Measurements from ENCODE around the gene GRM8. TPM values are rescaled to one million over a fixed set of nuclear protein-coding genes. Genes with fewer than 3 reads are reported as not detected.

The GRM8 gene
- total RNA-seq, 1 experiment from 2014 or later, result not detected

GRCh38 chr7:126996659-126997058 lies 256.1 kb downstream of the GRM8 start:
- no peak overlapping the region for H2AFZ ChIP-seq (ENCODE audit: low read length)
- H3F3A ChIP-seq (ENCODE audit: low read length, unreplicated experiment), result no peaks in the 10 kb centered on the region
- TF ChIP-seq EZH2phosphoT487 (IDR thresholded peaks at IDR 0.05; ENCODE audit: borderline replicate concordance, low read length) (no peak), EZH2 (IDR thresholded peaks at IDR 0.05; ENCODE audit: low read length, unreplicated experiment) (no peak), CTCF (conservative IDR thresholded peaks at IDR 0.05; ENCODE audit: low read depth, low read length) (no peak)
- no peaks in the 10 kb centered on the region for H3K9me2 ChIP-seq (replicated peaks; ENCODE audit: low read length)
- DNase-seq (no peak), ATAC-seq (no peak)
- CTCF ChIA-PET, result no interaction called here
- H3K9me3 ChIP-seq (ENCODE audit: low read length), result peaks cover 4% of the 10 kb centered on the region; the same call in 1 of the 2 replicates
- no peak overlapping the region for H3K9ac ChIP-seq (ENCODE audit: low read length)
- H4K20me1 ChIP-seq (ENCODE audit: low read length), result no peaks in the 10 kb centered on the region
- H3K4me2 ChIP-seq (ENCODE audit: low read length), result no peak overlapping the region
- POLR2A ChIA-PET (ENCODE audit: unreplicated experiment), result no interaction called here
- no peak overlapping the region for H3K4me3 ChIP-seq (ENCODE audit: low read length)
- no TSS peak for BruUV-seq (replicated peaks)
- H3K36me3 ChIP-seq (ENCODE audit: low read depth, low read length), result no peaks in the 10 kb centered on the region
- H3K27me3 ChIP-seq (ENCODE audit: low read length), result no peaks in the 10 kb centered on the region
- H3K79me2 ChIP-seq (ENCODE audit: low read length), result no peaks in the 10 kb centered on the region
- H3K4me1 ChIP-seq (ENCODE audit: insufficient read depth, low read length), result no peaks in the 10 kb centered on the region
- no peak overlapping the region for H3K27ac ChIP-seq (ENCODE audit: low read length)
- intact Hi-C loops (cut with micrococcal nuclease), result no loop called here

- POLR2A ChIA-PET (ENCODE audit: unreplicated experiment), result no interaction called here
These were observed 259.0 kb downstream of the GRM8 start for GRCh38 chr7:126993626-126994213.

More at GRCh38 chr7:126993626-126994213, 259.0 kb downstream of the GRM8 start:
- intact Hi-C loops (cut with micrococcal nuclease), result no loop called here
- Histone ChIP-seq H3K27ac (ENCODE audit: low read length) (no peak overlapping the region), H3K79me2 (ENCODE audit: low read length) (no peaks in the 10 kb centered on the region), H4K20me1 (ENCODE audit: low read length) (no peaks in the 10 kb centered on the region), H3K4me1 (ENCODE audit: insufficient read depth, low read length) (no peaks in the 10 kb centered on the region), H3K9me2 (replicated peaks; ENCODE audit: low read length) (no peaks in the 10 kb centered on the region), H2AFZ (ENCODE audit: low read length) (no peak overlapping the region), H3K36me3 (ENCODE audit: low read depth, low read length) (no peaks in the 10 kb centered on the region), H3F3A (ENCODE audit: low read length, unreplicated experiment) (no peaks in the 10 kb centered on the region), H3K9ac (ENCODE audit: low read length) (no peak overlapping the region), H3K27me3 (ENCODE audit: low read length) (no peaks in the 10 kb centered on the region), H3K4me3 (ENCODE audit: low read length) (no peak overlapping the region), H3K4me2 (ENCODE audit: low read length) (no peak overlapping the region), H3K9me3 (ENCODE audit: low read length) (peaks cover 8% of the 10 kb centered on the region; the same call in 1 of the 2 replicates)
- CTCF ChIA-PET, result no interaction called here
- DNase-seq (no peak), ATAC-seq (no peak)
- BruUV-seq (replicated peaks), result no TSS peak
- TF ChIP-seq EZH2 (IDR thresholded peaks at IDR 0.05; ENCODE audit: low read length, unreplicated experiment) (no peak), CTCF (conservative IDR thresholded peaks at IDR 0.05; ENCODE audit: low read depth, low read length) (no peak), EZH2phosphoT487 (IDR thresholded peaks at IDR 0.05; ENCODE audit: borderline replicate concordance, low read length) (no peak)

All from PC-3 (cell line).